NCI-H2029 treated with DMSO at 0.1 percent for 48 hours (cell line): ENCODE results near the gene CDH13.

Source experiments
- DNase-seq: peaks from one replicate; lab custom pipeline; 2025; lab: John Stamatoyannopoulos, UW

The CDH13 gene

GRCh38 chr16:83307594-83307992 is 680.8 kb downstream of the CDH13 start:
- DNase-seq = no peak

- DNase-seq = no peak
These were observed 681.6 kb downstream of the CDH13 start for GRCh38 chr16:83308414-83308813.

- no peak for DNase-seq
These were observed 684.0 kb downstream of the CDH13 start for GRCh38 chr16:83310816-83311215.

- no peak for DNase-seq
These were observed 685.4 kb downstream of the CDH13 start for GRCh38 chr16:83312015-83312717.

GRCh38 chr16:83312718-83313245 is 686.0 kb downstream of the CDH13 start:
- no peak for DNase-seq

GRCh38 chr16:83315271-83315670 is 688.5 kb downstream of the CDH13 start:
- no peak for DNase-seq

- no peak for DNase-seq
These were observed 689.7 kb downstream of the CDH13 start for GRCh38 chr16:83316458-83316857.

GRCh38 chr16:83318390-83318789 is 691.6 kb downstream of the CDH13 start:
- DNase-seq = no peak

GRCh38 chr16:83328936-83329335 is 702.2 kb downstream of the CDH13 start:
- no peak for DNase-seq

GRCh38 chr16:83329441-83329840 is 702.7 kb downstream of the CDH13 start:
- no peak for DNase-seq

- DNase-seq = no peak
These were observed 703.5 kb downstream of the CDH13 start for GRCh38 chr16:83330251-83330650.

- no peak for DNase-seq
These were observed 708.3 kb downstream of the CDH13 start for GRCh38 chr16:83335076-83335475.

GRCh38 chr16:83336603-83337002 is 709.8 kb downstream of the CDH13 start:
- no peak for DNase-seq

- DNase-seq = no peak
These were observed 711.4 kb downstream of the CDH13 start for GRCh38 chr16:83338138-83338537.

- no peak for DNase-seq
These were observed 712.2 kb downstream of the CDH13 start for GRCh38 chr16:83338941-83339340.

- DNase-seq = no peak
These were observed 717.2 kb downstream of the CDH13 start for GRCh38 chr16:83343935-83344366.

GRCh38 chr16:83345846-83346640 is 719.3 kb downstream of the CDH13 start:
- no peak for DNase-seq

GRCh38 chr16:83348991-83349390 is 722.2 kb downstream of the CDH13 start:
- no peak for DNase-seq

- DNase-seq = no peak
These were observed 723.7 kb downstream of the CDH13 start for GRCh38 chr16:83350481-83350880.

GRCh38 chr16:83351846-83352245 is 725.1 kb downstream of the CDH13 start:
- DNase-seq = no peak

GRCh38 chr16:83353241-83353640 is 726.5 kb downstream of the CDH13 start:
- DNase-seq = no peak

- DNase-seq = no peak
These were observed 727.2 kb downstream of the CDH13 start for GRCh38 chr16:83354015-83354414.

- DNase-seq = no peak
These were observed 728.9 kb downstream of the CDH13 start for GRCh38 chr16:83355570-83356218.
